GM12878 (cell line): ENCODE data around the gene TMED6. TPM values are rescaled to one million over a fixed set of nuclear protein-coding genes. Genes with fewer than 3 reads are reported as not detected.
A peak's percentile ranks its signal among the peaks of the same experiment; 100 is the strongest.

Experiments
- ATAC-seq: fragments of 200-7000 bp; cut with Tn5 transposase; 3 replicates; pipeline ENCODE4 v1.9.1; 2020; ENCODE audit warnings: mild to moderate bottlenecking, moderate library complexity
- BruUV-seq: library from RNA; stranded (reverse); fragments of 400-500 nt; replicated peaks from 2 replicates; lab custom pipeline; 2021; lab: Mats Ljungman, UMichigan
- CTCF ChIA-PET: fragments of 300-600 bp; sonication (Branson Sonifier 250); formaldehyde crosslinking; extraction: SDS; loops from one replicate; lab custom pipeline; 2021; ENCODE audit warnings: inconsistent platforms; lab: Yijun Ruan, JAX
- POLR2A ChIA-PET: fragments of 350-600 bp; formaldehyde crosslinking; extraction: SDS; loops from one replicate; lab custom pipeline; 2021; ENCODE audit warnings: inconsistent platforms; lab: Charles Lee
- RAD21 ChIA-PET: fragments of 300-600 bp; sonication (Branson Sonifier 250); formaldehyde crosslinking; loops from one replicate; lab custom pipeline; 2023; ENCODE audit warnings: antibody characterized with exemption; ENCODE audit not compliant: unreplicated experiment; lab: Charles Lee
- SMC1A ChIA-PET: fragments of 300-600 bp; sonication (Branson Sonifier 250); formaldehyde crosslinking; loops from one replicate; lab custom pipeline; 2023; ENCODE audit not compliant: unreplicated experiment, uncharacterized antibody; lab: Charles Lee
- DNase-seq: peaks from one replicate; pipeline ENCODE4 v3.0.0-alpha.2; 2011; ENCODE audit warnings: low read depth, low spot score
- FAIRE-seq: peaks from 3 replicates; lab custom pipeline; 2011; peaks lifted over from hg19 to GRCh38; lab: Jason Lieb, UNC
- H2AFZ ChIP-seq: 2 replicates; pipeline ENCODE4 v1.6.0; 2011; ENCODE audit warnings: low read depth, low read length, control low read depth; ENCODE audit not compliant: control insufficient read depth
- H3K27ac ChIP-seq: 2 replicates; pipeline ENCODE4 v1.5.1; 2011; ENCODE audit warnings: control low read depth; ENCODE audit not compliant: control insufficient read depth, insufficient read depth
- H3K27me3 ChIP-seq, 2 experiments: replicated peaks in 1 of 2; 2 replicates each; pipeline versions ENCODE4 v1.6.0 to v1.6.1; 2011; ENCODE audit warnings: low read length in 1 of 2; ENCODE audit not compliant: control insufficient read depth in 2 of 2, insufficient read depth in 2 of 2
- H3K36me3 ChIP-seq, 2 experiments: 2 replicates each; pipeline ENCODE4 v1.5.1; 2011; ENCODE audit warnings: low read length in 1 of 2; ENCODE audit not compliant: control insufficient read depth in 2 of 2, insufficient read depth in 2 of 2
- H3K4me1 ChIP-seq: 2 replicates; pipeline ENCODE4 v1.6.1; 2011; ENCODE audit warnings: mild to moderate bottlenecking, low read length, moderate library complexity, mixed read lengths; ENCODE audit not compliant: control insufficient read depth, insufficient read depth
- H3K4me2 ChIP-seq: 2 replicates; pipeline ENCODE4 v1.6.0; 2011; ENCODE audit warnings: control low read depth; ENCODE audit not compliant: control insufficient read depth, insufficient read depth
- H3K4me3 ChIP-seq: fragments of 200-600 bp; sonication (generic); 2 replicates; pipeline ENCODE4 v1.5.1; 2016
- H3K79me2 ChIP-seq: 2 replicates; pipeline ENCODE4 v1.6.0; 2011; ENCODE audit warnings: low read length; ENCODE audit not compliant: control insufficient read depth, insufficient read depth
- H3K9ac ChIP-seq: 2 replicates; pipeline ENCODE4 v1.8.0; 2011; ENCODE audit warnings: low read length, control low read depth, mixed read lengths; ENCODE audit not compliant: control insufficient read depth, insufficient read depth
- H3K9me3 ChIP-seq: replicated peaks from 3 replicates; pipeline ENCODE4 v1.5.1; 2011; ENCODE audit warnings: mild to moderate bottlenecking, low read length; ENCODE audit not compliant: control insufficient read depth, insufficient read depth
- H4K20me1 ChIP-seq: 2 replicates; pipeline ENCODE4 v1.6.0; 2011; ENCODE audit not compliant: control insufficient read depth, insufficient read depth
- CHD4 ChIP-seq: fragments of 200-600 bp; sonication (generic); IDR thresholded peaks from 2 replicates; pipeline ENCODE4 v1.6.1; 2016; ENCODE audit warnings: mild to moderate bottlenecking
- ESRRA ChIP-seq: IDR thresholded peaks from 2 replicates; pipeline ENCODE4 v1.6.1; 2012; ENCODE audit warnings: mild to moderate bottlenecking, low read length, improper control_type of control experiment
- HCFC1 ChIP-seq: fragments of 150-350 bp; IDR thresholded peaks from 2 replicates; pipeline ENCODE4 v1.6.1; 2014; ENCODE audit warnings: low read length
- HDAC6 ChIP-seq: fragments of 200-600 bp; sonication (generic); IDR thresholded peaks from one replicate; pipeline ENCODE4 v1.8.0; 2017; ENCODE audit warnings: antibody characterized with exemption; ENCODE audit not compliant: unreplicated experiment
- NR2C1 ChIP-seq: fragments of 450-650 bp; IDR thresholded peaks from 2 replicates; pipeline ENCODE4 v1.6.1; 2017; ENCODE audit warnings: antibody characterized with exemption, mild to moderate bottlenecking, moderate library complexity
- POU2F2 ChIP-seq: IDR thresholded peaks from 3 replicates; pipeline ENCODE4 v1.6.1; 2011; ENCODE audit warnings: low read depth, mild to moderate bottlenecking, low read length, borderline replicate concordance
- SMAD5 ChIP-seq: IDR thresholded peaks from 2 replicates; pipeline ENCODE4 v1.6.1; 2016; ENCODE audit warnings: antibody characterized with exemption, low read depth
- TCF12 ChIP-seq: IDR thresholded peaks from 2 replicates; pipeline ENCODE4 v1.6.1; 2011; ENCODE audit warnings: low read depth, mild to moderate bottlenecking, low read length
- TCF3 ChIP-seq: IDR thresholded peaks from 2 replicates; pipeline ENCODE4 v1.6.1; 2012; ENCODE audit warnings: low read depth, mild to moderate bottlenecking, low read length, borderline replicate concordance; ENCODE audit not compliant: insufficient read depth
- TCF7 ChIP-seq: IDR thresholded peaks from 2 replicates; pipeline ENCODE4 v1.6.1; 2014; ENCODE audit warnings: antibody characterized with exemption, borderline replicate concordance
- ZNF24 ChIP-seq: fragments of 450-650 bp; IDR thresholded peaks from 2 replicates; pipeline ENCODE4 v1.6.1; 2017; ENCODE audit warnings: antibody characterized with exemption, mild to moderate bottlenecking
- ZZZ3 ChIP-seq: IDR thresholded peaks from 2 replicates; pipeline ENCODE4 v1.6.1; 2011; ENCODE audit warnings: low read depth; ENCODE audit not compliant: control insufficient read depth, insufficient read length
- WGBS: methylation state at CpG from one replicate; pipeline ENCODE4 v1.1.6; 2016; ENCODE audit warnings: low lambda C conversion rate; ENCODE audit not compliant: insufficient replicate concordance, insufficient coverage; ENCODE audit errors: missing lambda C conversion rate; 5-methylcytosine and 5-hydroxymethylcytosine counted together
- in situ Hi-C: fragments of 300-500 bp; cut with MboI; formaldehyde crosslinking; loops from 9 replicates; pipeline ENCODE4 v1.14.3; 2018; ENCODE audit warnings: mixed read lengths
- intact Hi-C: fragments of 100-400 bp; cut with micrococcal nuclease; formaldehyde crosslinking; loops from one replicate; pipeline ENCODE4 v1.14.2; 2022; ENCODE audit not compliant: unreplicated experiment
- polyA plus RNA-seq, 11 experiments: library from polyadenylated mRNA; depleted of rRNA in 4 of 11; unstranded in 6 of 11; stranded (reverse) in 5 of 11; fragments of >200 nt; fragmentation: Nextera tagmentation in 4 of 11; fragmentation: Illumina TruSeq in 1 of 11; extraction: Ambion mirVana in 4 of 11; extraction: Trizol in 1 of 11; gene quantifications; 1 replicate in 1 of 11; 2 replicates in 10 of 11; pipeline versions ENCODE4 v1.2.1 to v1.2.3, GENCODE V29; 2011 to 2016; ENCODE audit warnings: inconsistent platforms in 2 of 11, missing spikeins in 2 of 11, low read depth in 1 of 11
- total RNA-seq, 4 experiments: library from RNA; depleted of rRNA in 3 of 4; stranded (reverse); fragments of >200 nt in 3 of 4; fragmentation: Illumina TruSeq in 1 of 4; extraction: Trizol in 1 of 4; gene quantifications; 2 replicates each; pipeline versions ENCODE4 v1.2.1 to v1.2.3, GENCODE V29; 2013 to 2021

TMED6 gene
- total and polyA plus RNA-seq, 10 of the 15 experiments (the other 5 are each of a cell fraction or from before 2014, with no cell fraction given) = 0.27 to 1.7 (median 0.78) TPM

DNA sequence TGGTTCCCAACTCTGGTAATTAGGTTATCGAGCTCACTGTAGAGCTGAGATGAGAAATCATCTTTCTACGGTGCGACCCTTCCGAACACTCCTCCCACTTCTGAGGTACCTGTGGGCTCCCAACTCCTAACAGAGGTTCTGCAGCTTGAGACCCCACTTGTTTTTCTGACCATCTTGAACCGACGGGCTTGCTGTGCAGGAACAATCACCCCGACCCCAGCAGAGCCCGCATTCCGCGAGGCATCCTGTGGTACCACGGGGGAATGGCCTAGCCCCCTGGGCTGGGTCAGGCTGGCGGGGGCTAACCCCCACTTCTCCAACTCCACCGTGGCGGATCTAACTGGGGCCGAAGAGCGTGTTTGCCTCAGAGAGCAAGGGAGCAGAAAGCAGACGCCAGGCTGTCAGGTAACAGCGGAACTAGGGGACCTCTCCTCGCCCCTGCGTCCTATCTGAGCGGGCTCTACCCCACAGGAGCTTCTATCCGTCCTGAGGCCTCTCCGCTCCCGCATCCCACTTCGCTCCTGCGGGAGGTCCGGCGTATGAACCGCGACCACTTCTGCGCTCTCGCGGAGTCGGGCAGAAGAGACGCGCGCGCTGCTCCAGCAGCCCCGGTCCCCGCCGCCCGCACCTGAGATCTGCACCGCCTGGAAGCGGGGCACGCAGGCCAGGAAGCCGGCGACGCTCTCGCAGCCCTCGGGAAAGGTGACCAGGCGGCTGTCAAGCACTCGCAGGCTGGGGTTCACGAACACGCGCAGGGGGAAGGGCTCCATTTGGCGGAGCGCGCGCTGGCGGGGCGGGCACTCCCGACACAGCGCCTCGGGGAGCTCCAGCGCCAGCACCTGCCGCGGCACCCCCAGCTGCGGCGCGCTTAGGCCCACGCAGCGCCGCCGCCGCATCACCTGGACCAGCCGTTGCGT is 22.0 kb downstream of the TMED6 start (continued):
- TF ChIP-seq TCF7 (no peak), ZZZ3 (no peak), TCF12 (peak; percentile 63; the same call in 1 of the 2 replicates), ESRRA (no peak), HDAC6 (peak; percentile 48), SMAD5 (peak; percentile 17; the same call in 1 of the 2 replicates), TCF3 (0 out of 2 replicates have a peak, but pooled peaks have one; percentile 23), NR2C1 (no peak), POU2F2 (0 out of 3 replicates have a peak, but pooled peaks have one; percentile 2), HCFC1 (no peak), ZNF24 (no peak)

DNA sequence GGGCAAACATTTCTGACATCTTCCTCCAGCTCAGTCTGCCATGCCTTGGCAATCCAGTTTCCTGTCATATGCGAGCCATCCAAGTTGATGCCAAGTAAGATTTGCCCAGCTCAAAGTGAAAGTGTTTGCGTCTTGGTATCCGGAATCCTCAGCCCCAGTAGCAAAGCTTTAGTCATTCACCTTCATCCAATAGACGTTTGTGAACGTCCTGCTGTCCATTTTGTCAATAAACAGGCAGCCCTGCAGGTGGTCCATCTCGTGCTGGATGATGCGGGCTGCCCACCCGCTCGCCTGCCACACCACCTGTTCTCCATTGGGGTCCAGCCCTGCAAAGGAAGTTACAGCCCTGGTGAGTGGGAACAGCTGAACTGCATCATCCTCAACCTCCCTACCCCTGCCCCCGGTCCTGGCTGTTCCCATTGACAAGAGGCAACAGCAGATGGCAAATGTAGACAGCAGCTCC is 22.7 kb downstream of the TMED6 start:
- ATAC-seq (no peak), DNase-seq (no peak)
- no TSS peak for BruUV-seq
- Histone ChIP-seq H3K36me3 (peaks cover 13 to 29% of the 10 kb centered on the region in 2 experiments), H3K79me2 (peaks cover 58% of the 10 kb centered on the region), H3K27me3 (no peaks in the 10 kb centered on the region), H3K4me2 (peak overlapping the region; percentile 74), H3K4me1 (peaks cover 10% of the 10 kb centered on the region), H3K9ac (peak overlapping the region; percentile 88), H3K9me3 (no peaks in the 10 kb centered on the region)
- ChIA-PET CTCF (interaction anchor here (1.1 to 2.3 kb wide), 4 partner anchors 10 to 67 kb away, joined by 3 to 9 read pairs (median 7); partner anchors contain the start of gene COG8), RAD21 (no interaction called here), POLR2A (interaction anchor here (1.4 to 6.6 kb wide), 2 partner anchors 11 to 52 kb away, joined by 3 to 42 read pairs; partner anchors contain the start of genes COG8 and NIP7)
- in situ Hi-C loops = no loop called here
- WGBS = under 1% methylated on average over 10 of the region's 10 CpGs
- 0 out of 2 replicates have a peak, but pooled peaks have one; percentile 18 for TF ChIP-seq SMAD5
- no peak for TF ChIP-seq CHD4
- TF ChIP-seq, all 136 proteins: peak for 1
- H2AFZ ChIP-seq = no peak overlapping the region
- SMC1A ChIA-PET = interaction anchor here (1.3 to 1.9 kb wide), 2 partner anchors 11 to 17 kb away, joined by 4 read pairs; no protein-coding TSS in a partner anchor
- 0 out of 2 replicates have a peak overlapping the region, but pooled peaks have one; percentile 18 for H3K27ac ChIP-seq
- no peak for FAIRE-seq
- H3K4me3 ChIP-seq = peak overlapping the region; percentile 89
- intact Hi-C loops = no loop called here
- peaks cover 8% of the 10 kb centered on the region; the same call in 1 of the 2 replicates for H4K20me1 ChIP-seq
